SK-N-MC (cell line): ENCODE results near the gene PLA2G5.
"Not testable (repeated sequence)": the region's sequence is repeated elsewhere in the genome, so short reads cannot be mapped to it uniquely, and the experiment has no call there.

Experiments
- DNase-seq: peaks from one replicate; pipeline ENCODE4 v3.0.0-alpha.2; 2011; ENCODE audit warnings: low read depth, low spot score
- H3K27ac ChIP-seq: fragments of 200-600 bp; sonication (generic); 2 replicates; pipeline ENCODE4 v1.5.1; 2016; ENCODE audit warnings: mixed run types
- H3K36me3 ChIP-seq: fragments of 200-600 bp; sonication (generic); 2 replicates; pipeline ENCODE4 v1.6.1; 2017; ENCODE audit warnings: antibody characterized with exemption, low read length, mixed read lengths; ENCODE audit not compliant: insufficient read depth
- H3K4me3 ChIP-seq: fragments of 200-600 bp; sonication (generic); 2 replicates; pipeline ENCODE4 v1.5.1; 2016
- H3K9ac ChIP-seq: fragments of 200-600 bp; sonication (generic); 2 replicates; pipeline ENCODE4 v1.8.0; 2017; ENCODE audit warnings: mixed run types, mixed read lengths; ENCODE audit not compliant: insufficient read length
- H3K9me3 ChIP-seq: fragments of 200-600 bp; sonication (generic); 2 replicates; pipeline ENCODE4 v1.6.1; 2017; ENCODE audit warnings: low read depth, mild to moderate bottlenecking, antibody characterized with exemption, low read length, moderate library complexity, mixed read lengths
- EZH2 ChIP-seq: fragments of 200-600 bp; sonication (generic); IDR thresholded peaks from one replicate; pipeline ENCODE4 v1.6.1; 2017; ENCODE audit warnings: antibody characterized with exemption
- FOXP2 ChIP-seq: optimal IDR thresholded peaks from 2 replicates; pipeline ENCODE3; 2011; ENCODE audit warnings: mild to moderate bottlenecking, moderate library complexity; ENCODE audit not compliant: insufficient read depth; ENCODE audit errors: extremely low read length, control extremely low read depth
- POLR2AphosphoS5 ChIP-seq: IDR thresholded peaks from 2 replicates; pipeline ENCODE4 v1.6.1; 2012; ENCODE audit warnings: mild to moderate bottlenecking, low read depth, low read length, borderline replicate concordance

PLA2G5 gene

DNA sequence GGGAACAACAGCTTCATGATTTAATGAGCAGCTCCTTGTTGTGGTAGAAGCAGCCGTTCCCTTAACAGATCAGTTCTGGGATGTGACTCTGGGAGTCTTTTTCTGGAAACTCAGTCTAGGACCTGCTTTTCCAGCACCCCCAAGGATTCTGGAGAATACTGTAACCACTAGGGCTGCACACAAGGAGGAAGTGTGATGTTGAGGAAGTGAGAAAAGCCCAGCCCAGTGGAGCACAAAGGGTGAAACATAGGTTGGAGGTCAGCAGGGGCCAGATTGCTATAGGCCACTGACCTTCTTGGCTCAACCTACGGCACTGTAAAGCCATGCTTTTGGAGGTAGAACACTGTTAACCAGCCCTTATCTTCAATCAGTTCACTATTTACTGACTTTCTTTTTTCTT lies 10.1 kb upstream of the PLA2G5 start:
- no peak for DNase-seq
- TF ChIP-seq POLR2AphosphoS5 (no peak), EZH2 (no peak), FOXP2 (no peak)
- no peak overlapping the region for H3K9ac ChIP-seq
- H3K27ac ChIP-seq, result no peak overlapping the region
- H3K4me3 ChIP-seq, result no peak overlapping the region
- H3K9me3 ChIP-seq, result no peaks in the 10 kb centered on the region
- H3K36me3 ChIP-seq, result no peaks in the 10 kb centered on the region

DNA sequence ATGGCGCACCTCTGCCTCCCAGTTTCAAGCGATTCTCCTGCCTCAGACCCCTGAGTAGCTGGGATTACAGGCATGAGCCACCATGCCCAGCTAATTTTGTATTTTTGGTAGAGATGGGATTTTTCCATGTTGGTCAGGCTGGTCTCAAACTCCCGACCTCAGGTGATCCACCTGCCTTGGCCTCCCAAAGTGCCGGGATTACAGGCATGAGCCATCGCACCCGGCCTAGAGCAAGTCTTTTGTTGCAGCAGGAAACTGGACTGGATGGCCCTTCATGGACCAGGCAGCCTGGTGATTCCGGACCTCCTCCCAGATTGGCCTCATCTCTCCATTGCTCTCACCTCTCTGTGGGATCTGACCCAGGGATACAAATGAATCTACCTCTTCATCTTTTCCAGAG lies 9.2 kb upstream of the PLA2G5 start:
- H3K27ac ChIP-seq, H3K4me3 ChIP-seq, H3K9me3 ChIP-seq, H3K9ac ChIP-seq, DNase-seq, H3K36me3 ChIP-seq: not testable (repeated sequence)

DNA sequence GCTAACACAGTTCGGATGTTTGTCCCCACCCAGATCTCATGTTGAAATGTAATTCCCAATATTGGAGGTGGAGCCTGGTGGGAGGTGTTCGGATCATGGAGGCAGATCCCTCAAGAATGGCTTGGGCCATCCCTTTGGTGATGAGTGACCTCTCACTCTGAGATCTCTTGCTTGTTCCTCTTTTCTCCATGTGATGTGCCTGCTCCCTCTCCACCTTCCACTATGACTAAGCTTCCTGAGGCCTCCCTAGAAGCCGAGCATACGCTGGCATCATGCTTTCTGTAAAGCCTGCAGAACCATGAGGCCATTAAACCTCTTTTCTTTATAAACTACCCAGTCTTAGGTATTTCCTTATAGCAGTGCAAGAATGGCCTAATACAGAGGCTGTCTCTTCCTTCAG lies 8.1 kb upstream of the PLA2G5 start:
- Histone ChIP-seq H3K4me3 (no peak overlapping the region), H3K9ac (no peak overlapping the region), H3K9me3 (no peaks in the 10 kb centered on the region), H3K36me3 (no peaks in the 10 kb centered on the region), H3K27ac (no peak overlapping the region)
- no peak for DNase-seq
- TF ChIP-seq FOXP2, result no peak
- no peak for TF ChIP-seq POLR2AphosphoS5
- TF ChIP-seq EZH2, result no peak

DNA sequence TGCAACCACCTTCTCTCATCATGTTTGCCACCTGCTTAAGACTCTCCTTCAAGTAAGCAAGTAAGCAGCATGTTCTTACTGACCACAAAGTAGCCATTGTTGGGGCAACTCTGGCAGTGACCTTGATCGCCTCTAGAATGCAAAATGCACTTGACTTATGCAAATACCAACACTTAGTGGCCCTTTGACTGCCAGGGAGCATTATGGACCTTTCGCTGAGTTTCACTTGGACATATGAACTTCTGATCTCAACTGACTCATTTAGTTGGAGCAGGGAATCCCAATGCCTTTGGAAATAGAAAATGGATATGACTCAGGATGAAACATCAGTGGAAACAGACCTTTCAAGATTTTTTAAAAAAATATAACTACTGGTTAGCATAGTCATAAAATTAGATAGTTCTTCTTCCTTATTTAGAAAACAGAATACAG lies 6.1 kb upstream of the PLA2G5 start:
- H3K36me3 ChIP-seq, result no peaks in the 10 kb centered on the region
- no peak overlapping the region for H3K9ac ChIP-seq
- no peak overlapping the region for H3K4me3 ChIP-seq
- no peaks in the 10 kb centered on the region for H3K9me3 ChIP-seq
- no peak overlapping the region for H3K27ac ChIP-seq
- TF ChIP-seq EZH2, result no peak
- TF ChIP-seq FOXP2, result no peak
- no peak for TF ChIP-seq POLR2AphosphoS5
- DNase-seq, result no peak

DNA sequence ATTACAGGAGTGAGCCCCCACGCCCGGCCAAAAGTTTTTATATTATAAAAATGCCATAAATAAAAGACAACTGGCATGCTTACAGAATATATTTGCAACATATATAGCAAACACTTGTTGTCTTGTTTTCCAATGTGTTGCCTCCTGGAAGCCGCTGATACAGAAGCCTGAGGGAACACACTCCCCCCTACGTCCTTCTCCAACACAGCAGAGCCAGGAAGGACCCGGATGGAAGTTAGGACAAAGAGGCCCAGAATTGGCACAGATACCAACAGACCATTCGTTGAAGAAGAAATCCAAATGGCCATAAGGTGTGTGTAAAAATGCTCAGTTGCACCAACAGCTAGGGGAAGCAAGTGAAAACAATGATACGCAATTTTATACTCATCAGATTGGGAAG lies 1.3 kb upstream of the PLA2G5 start:
- H3K9me3 ChIP-seq, result no peaks in the 10 kb centered on the region
- H3K4me3 ChIP-seq, result no peak overlapping the region
- no peak overlapping the region for H3K9ac ChIP-seq
- no peak for TF ChIP-seq POLR2AphosphoS5
- no peak for TF ChIP-seq EZH2
- no peak for TF ChIP-seq FOXP2
- no peaks in the 10 kb centered on the region for H3K36me3 ChIP-seq
- no peak overlapping the region for H3K27ac ChIP-seq
- no peak for DNase-seq

DNA sequence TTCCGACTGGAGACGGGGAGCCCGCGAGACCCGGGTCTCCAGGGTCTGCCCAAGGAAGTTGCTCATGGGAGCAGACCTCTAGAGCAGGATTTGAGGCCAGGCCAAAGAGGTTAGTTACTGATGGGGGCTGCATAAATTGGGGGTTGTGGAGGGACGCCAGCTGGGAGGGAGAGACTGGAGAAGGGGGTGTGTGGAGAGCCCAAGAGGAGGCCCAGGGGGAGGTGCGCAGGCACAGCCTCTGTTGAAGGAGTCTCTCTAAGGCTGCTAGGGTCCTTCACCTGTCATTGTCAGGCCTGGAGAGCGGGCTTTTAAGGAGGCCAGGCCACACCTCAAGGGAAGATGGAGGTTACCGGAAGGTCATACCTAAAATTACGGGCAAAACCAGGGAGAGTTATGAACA lies 363 bp downstream of the PLA2G5 start:
- Histone ChIP-seq H3K9me3 (no peaks in the 10 kb centered on the region), H3K9ac (no peak overlapping the region), H3K36me3 (no peaks in the 10 kb centered on the region), H3K27ac (no peak overlapping the region), H3K4me3 (no peak overlapping the region)
- no peak for DNase-seq
- TF ChIP-seq POLR2AphosphoS5, result no peak
- TF ChIP-seq FOXP2, result no peak
- no peak for TF ChIP-seq EZH2

DNA sequence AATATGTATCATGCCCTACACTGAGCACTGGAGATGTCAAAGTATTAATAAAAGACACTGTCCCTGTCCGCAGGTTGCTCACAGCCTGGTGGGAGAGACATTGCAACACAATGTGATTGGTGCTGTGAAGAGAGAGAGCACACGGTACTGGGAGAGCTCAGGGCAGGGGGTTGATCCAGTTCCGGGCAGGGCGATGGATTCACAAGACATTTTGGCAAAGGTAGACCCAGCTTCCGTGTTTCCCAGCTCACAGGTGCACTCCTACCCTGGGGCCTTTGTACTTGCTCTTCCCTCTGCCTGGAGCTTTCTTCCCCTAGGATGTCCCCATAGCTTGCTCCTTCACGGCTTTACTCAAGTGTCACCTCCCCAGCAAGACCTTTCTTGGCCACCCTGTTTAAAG lies 1.4 kb downstream of the PLA2G5 start:
- no peak for DNase-seq
- TF ChIP-seq FOXP2 (no peak), POLR2AphosphoS5 (no peak), EZH2 (no peak)
- H3K4me3 ChIP-seq, result no peak overlapping the region

DNA sequence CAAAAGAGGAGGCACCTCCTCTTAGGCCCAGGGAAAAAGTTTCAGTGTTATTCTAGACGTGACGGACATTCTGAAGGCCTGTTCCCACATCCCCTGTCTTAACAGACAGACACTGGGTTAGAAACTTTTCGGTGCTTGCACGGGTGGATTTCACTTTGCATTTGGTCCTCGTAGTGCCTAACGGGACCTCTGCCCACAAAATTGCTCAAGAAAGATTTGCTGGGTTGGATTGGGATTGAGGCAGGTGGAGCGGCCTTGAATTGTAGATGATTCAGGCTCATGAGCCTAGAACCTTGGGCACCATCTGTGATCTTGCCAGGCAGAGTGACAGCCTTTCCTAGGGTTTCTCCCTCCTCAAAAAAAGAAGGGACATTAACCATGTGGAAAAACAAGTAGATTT lies 2.8 kb downstream of the PLA2G5 start:
- H3K9ac ChIP-seq, result no peak overlapping the region

More for the DNA sequence above, 1.4 kb downstream of the PLA2G5 start:
- H3K36me3 ChIP-seq, result no peaks in the 10 kb centered on the region
- H3K9ac ChIP-seq, result no peak overlapping the region
- H3K9me3 ChIP-seq, result no peaks in the 10 kb centered on the region
- no peak overlapping the region for H3K27ac ChIP-seq

DNA sequence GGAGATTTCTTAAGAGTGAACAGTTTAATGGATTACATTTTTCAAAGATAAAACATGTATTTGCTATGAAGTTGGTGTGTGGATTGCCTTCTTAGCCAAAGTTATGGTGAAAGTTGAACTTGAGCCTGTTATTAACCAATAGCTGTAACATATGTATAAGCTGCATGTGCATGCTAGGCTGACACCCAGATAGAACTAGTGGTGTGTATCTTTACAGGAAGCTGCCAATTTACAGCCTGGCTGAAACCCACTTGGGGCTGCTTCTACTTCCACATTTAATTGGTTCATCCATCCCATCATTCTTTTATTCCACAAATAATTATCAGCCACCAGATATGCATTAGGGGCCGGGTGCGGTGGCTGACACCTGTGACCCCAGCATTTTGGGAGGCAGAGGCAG lies 3.3 kb downstream of the PLA2G5 start:
- no peaks in the 10 kb centered on the region for H3K9me3 ChIP-seq
- no peak overlapping the region for H3K9ac ChIP-seq
- no peaks in the 10 kb centered on the region for H3K36me3 ChIP-seq
- TF ChIP-seq EZH2 (no peak), POLR2AphosphoS5 (no peak), FOXP2 (no peak)
- no peak overlapping the region for H3K27ac ChIP-seq
- H3K4me3 ChIP-seq, result no peak overlapping the region
- no peak for DNase-seq

More for the DNA sequence above, 2.8 kb downstream of the PLA2G5 start:
- DNase-seq, result no peak
- TF ChIP-seq POLR2AphosphoS5 (no peak), FOXP2 (no peak), EZH2 (no peak)
- Histone ChIP-seq H3K9me3 (no peaks in the 10 kb centered on the region), H3K27ac (no peak overlapping the region), H3K4me3 (no peak overlapping the region), H3K36me3 (no peaks in the 10 kb centered on the region)
